GM23338 (cell line): ENCODE measurements around the gene LGALS8. TPM values are rescaled to one million over a fixed set of nuclear protein-coding genes. Genes with fewer than 3 reads are reported as not detected.
A peak's percentile ranks its signal among the peaks of the same experiment; 100 is the strongest.
"Not testable (repeated sequence)": the region's sequence is repeated elsewhere in the genome, so short reads cannot be mapped to it uniquely, and the experiment has no call there.

Source experiments
- ATAC-seq: fragments of 200-7000 bp; cut with Tn5 transposase; 3 replicates; pipeline ENCODE4 v1.9.1; 2020
- DNase-seq: peaks from one replicate; pipeline ENCODE4 v3.0.0-alpha.2; 2015; ENCODE audit warnings: low spot score
- H2AFZ ChIP-seq: fragments of 200-600 bp; sonication (generic); 2 replicates; pipeline ENCODE4 v1.8.0; 2016; ENCODE audit warnings: antibody characterized with exemption, mild to moderate bottlenecking, moderate library complexity
- H3F3A ChIP-seq: fragments of 200-600 bp; sonication (generic); replicated peaks from 2 replicates; pipeline ENCODE4 v1.8.0; 2017; ENCODE audit warnings: antibody characterized with exemption, mixed run types, low read depth
- H3K27ac ChIP-seq: fragments of 200-600 bp; sonication (generic); 2 replicates; pipeline ENCODE4 v1.6.1; 2016; ENCODE audit warnings: low read depth
- H3K27me3 ChIP-seq: fragments of 200-600 bp; sonication (generic); 2 replicates; pipeline ENCODE4 v1.8.0; 2016; ENCODE audit warnings: mild to moderate bottlenecking, mixed run types, moderate library complexity; ENCODE audit not compliant: insufficient read depth
- H3K36me3 ChIP-seq: fragments of 200-600 bp; sonication (generic); 2 replicates; pipeline ENCODE4 v1.8.0; 2016; ENCODE audit warnings: mild to moderate bottlenecking; ENCODE audit not compliant: insufficient read depth
- H3K4me1 ChIP-seq: fragments of 200-600 bp; sonication (generic); 2 replicates; pipeline ENCODE4 v1.8.0; 2016; ENCODE audit warnings: mild to moderate bottlenecking, moderate library complexity; ENCODE audit not compliant: insufficient read depth
- H3K4me2 ChIP-seq: fragments of 200-600 bp; sonication (generic); 2 replicates; pipeline ENCODE4 v1.7.1; 2017; ENCODE audit warnings: mixed run types
- H3K4me3 ChIP-seq: fragments of 200-600 bp; sonication (generic); 2 replicates; pipeline ENCODE4 v1.6.1; 2016; ENCODE audit warnings: mixed run types
- H3K79me2 ChIP-seq: fragments of 200-600 bp; sonication (generic); replicated peaks from 2 replicates; pipeline ENCODE4 v1.8.0; 2017; ENCODE audit warnings: mild to moderate bottlenecking; ENCODE audit not compliant: insufficient read depth
- H3K9me2 ChIP-seq: fragments of 200-600 bp; sonication (generic); 2 replicates; pipeline ENCODE4 v1.8.0; 2017; ENCODE audit not compliant: insufficient read depth
- H4K20me1 ChIP-seq: fragments of 200-600 bp; sonication (generic); replicated peaks from 2 replicates; pipeline ENCODE4 v1.8.0; 2017; ENCODE audit warnings: mild to moderate bottlenecking; ENCODE audit not compliant: insufficient read depth
- H3K27ac Mint-ChIP-seq: 2 replicates; pipeline ENCODE4 v1.8.0; 2020; ENCODE audit warnings: inconsistent platforms, mild to moderate bottlenecking, moderate library complexity, mixed read lengths
- H3K27me3 Mint-ChIP-seq: 3 replicates; pipeline ENCODE4 v1.8.0; 2022; ENCODE audit warnings: low read depth, mild to moderate bottlenecking, moderate library complexity, mixed read lengths, inconsistent platforms; ENCODE audit not compliant: insufficient read depth, poor library complexity
- H3K36me3 Mint-ChIP-seq: 3 replicates; pipeline ENCODE4 v1.8.0; 2021; ENCODE audit warnings: low read depth, mild to moderate bottlenecking, inconsistent platforms, moderate library complexity, mixed read lengths
- H3K4me1 Mint-ChIP-seq: 3 replicates; pipeline ENCODE4 v1.8.0; 2020; ENCODE audit warnings: mild to moderate bottlenecking, inconsistent platforms, mixed read lengths
- H3K4me3 Mint-ChIP-seq: 3 replicates; pipeline ENCODE4 v1.8.0; 2021; ENCODE audit warnings: moderate library complexity, mild to moderate bottlenecking, inconsistent platforms, mixed read lengths
- H3K9me3 Mint-ChIP-seq: 3 replicates; pipeline ENCODE4 v1.8.0; 2020; ENCODE audit warnings: moderate library complexity, mild to moderate bottlenecking, inconsistent platforms, mixed read lengths
- CREB1 ChIP-seq: fragments of 250-450 bp; sonication (Bioruptor Pico); IDR thresholded peaks from 2 replicates; pipeline ENCODE4 v1.5.0; 2020; ENCODE audit warnings: low read depth, mild to moderate bottlenecking, moderate library complexity
- EZH2 ChIP-seq: fragments of 200-600 bp; sonication (generic); IDR thresholded peaks from one replicate; pipeline ENCODE4 v1.8.0; 2017; ENCODE audit warnings: antibody characterized with exemption, mild to moderate bottlenecking, low read depth; ENCODE audit not compliant: unreplicated experiment
- EZH2phosphoT487 ChIP-seq: fragments of 200-600 bp; sonication (generic); IDR thresholded peaks from one replicate; pipeline ENCODE4 v1.8.1; 2018; ENCODE audit warnings: antibody characterized with exemption; ENCODE audit not compliant: unreplicated experiment
- NANOG ChIP-seq: IDR thresholded peaks from 2 replicates; pipeline ENCODE4 v1.6.1; 2016; ENCODE audit warnings: antibody characterized with exemption, borderline replicate concordance
- POLR2AphosphoS5 ChIP-seq: IDR thresholded peaks from 2 replicates; pipeline ENCODE4 v1.6.1; 2016; ENCODE audit warnings: antibody characterized with exemption, low read depth
- STAT1 ChIP-seq: IDR thresholded peaks from one replicate; pipeline ENCODE4 v1.6.1; 2016; ENCODE audit warnings: antibody characterized with exemption; ENCODE audit not compliant: unreplicated experiment
- ZNF114 ChIP-seq: fragments of 250-450 bp; sonication (Bioruptor Pico); IDR thresholded peaks from 2 replicates; pipeline ENCODE4 v1.5.0; 2020; ENCODE audit warnings: mild to moderate bottlenecking, moderate library complexity
- ZNF331 ChIP-seq: fragments of 250-450 bp; sonication (Bioruptor Pico); IDR thresholded peaks from 2 replicates; pipeline ENCODE4 v1.5.0; 2020; ENCODE audit warnings: low read depth, mild to moderate bottlenecking, moderate library complexity
- ZNF462 ChIP-seq: fragments of 250-450 bp; sonication (Bioruptor Pico); IDR thresholded peaks from 2 replicates; pipeline ENCODE4 v1.5.0; 2020; ENCODE audit warnings: mild to moderate bottlenecking, moderate library complexity
- polyA plus RNA-seq: library from polyadenylated mRNA; unstranded; fragments of >200 nt; fragmentation: Nextera tagmentation; extraction: Ambion mirVana; gene quantifications from 2 replicates; pipeline ENCODE4 v1.2.1, GENCODE V29; 2016
- total RNA-seq: library from RNA; depleted of rRNA; stranded (reverse); fragments of >200 nt; shearing (Covaris generic); gene quantifications from 2 replicates; pipeline ENCODE4 v1.2.3, GENCODE V29; 2014
- TF ChIP-seq, protein P1 (sequence below): IDR thresholded peaks from one replicate; pipeline ENCODE4 v1.6.1; 2018; ENCODE audit warnings: antibody characterized with exemption; ENCODE audit not compliant: unreplicated experiment
- TF ChIP-seq, protein P2 (sequence below): IDR thresholded peaks from 2 replicates; pipeline ENCODE4 v1.6.1; 2016; ENCODE audit warnings: antibody characterized with exemption

The LGALS8 gene
- total and polyA plus RNA-seq, 2 experiments from 2014 or later: 10.1 to 11.5 TPM

- no peaks in the 10 kb centered on the region for H3K27me3 ChIP-seq
- peak overlapping the region; percentile 38 for H3K4me3 ChIP-seq
- peaks cover 3% of the 10 kb centered on the region for H3K27me3 Mint-ChIP-seq
- H3F3A ChIP-seq: peaks cover 8% of the 10 kb centered on the region; the same call in 1 of the 2 replicates
- peak overlapping the region; percentile 97 for H3K27ac ChIP-seq
- peak overlapping the region; percentile 52 for H2AFZ ChIP-seq
- H3K27ac Mint-ChIP-seq: peak overlapping the region; percentile 96
- peaks cover 7% of the 10 kb centered on the region for H3K4me1 ChIP-seq
- H3K9me2 ChIP-seq: no peaks in the 10 kb centered on the region
- peak overlapping the region; percentile 68 for H3K4me2 ChIP-seq
- peaks cover 17% of the 10 kb centered on the region for H3K4me1 Mint-ChIP-seq
- H3K79me2 ChIP-seq: no peaks in the 10 kb centered on the region
- TF ChIP-seq ZNF114 (CRISPR knock-in tag): no peak
- TF ChIP-seq EZH2phosphoT487: no peak
- TF ChIP-seq NANOG: no peak
- TF ChIP-seq, protein P1, sequence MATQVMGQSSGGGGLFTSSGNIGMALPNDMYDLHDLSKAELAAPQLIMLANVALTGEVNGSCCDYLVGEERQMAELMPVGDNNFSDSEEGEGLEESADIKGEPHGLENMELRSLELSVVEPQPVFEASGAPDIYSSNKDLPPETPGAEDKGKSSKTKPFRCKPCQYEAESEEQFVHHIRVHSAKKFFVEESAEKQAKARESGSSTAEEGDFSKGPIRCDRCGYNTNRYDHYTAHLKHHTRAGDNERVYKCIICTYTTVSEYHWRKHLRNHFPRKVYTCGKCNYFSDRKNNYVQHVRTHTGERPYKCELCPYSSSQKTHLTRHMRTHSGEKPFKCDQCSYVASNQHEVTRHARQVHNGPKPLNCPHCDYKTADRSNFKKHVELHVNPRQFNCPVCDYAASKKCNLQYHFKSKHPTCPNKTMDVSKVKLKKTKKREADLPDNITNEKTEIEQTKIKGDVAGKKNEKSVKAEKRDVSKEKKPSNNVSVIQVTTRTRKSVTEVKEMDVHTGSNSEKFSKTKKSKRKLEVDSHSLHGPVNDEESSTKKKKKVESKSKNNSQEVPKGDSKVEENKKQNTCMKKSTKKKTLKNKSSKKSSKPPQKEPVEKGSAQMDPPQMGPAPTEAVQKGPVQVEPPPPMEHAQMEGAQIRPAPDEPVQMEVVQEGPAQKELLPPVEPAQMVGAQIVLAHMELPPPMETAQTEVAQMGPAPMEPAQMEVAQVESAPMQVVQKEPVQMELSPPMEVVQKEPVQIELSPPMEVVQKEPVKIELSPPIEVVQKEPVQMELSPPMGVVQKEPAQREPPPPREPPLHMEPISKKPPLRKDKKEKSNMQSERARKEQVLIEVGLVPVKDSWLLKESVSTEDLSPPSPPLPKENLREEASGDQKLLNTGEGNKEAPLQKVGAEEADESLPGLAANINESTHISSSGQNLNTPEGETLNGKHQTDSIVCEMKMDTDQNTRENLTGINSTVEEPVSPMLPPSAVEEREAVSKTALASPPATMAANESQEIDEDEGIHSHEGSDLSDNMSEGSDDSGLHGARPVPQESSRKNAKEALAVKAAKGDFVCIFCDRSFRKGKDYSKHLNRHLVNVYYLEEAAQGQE: no peak
- TF ChIP-seq ZNF331 (CRISPR knock-in tag): no peak
- TF ChIP-seq, protein P2, sequence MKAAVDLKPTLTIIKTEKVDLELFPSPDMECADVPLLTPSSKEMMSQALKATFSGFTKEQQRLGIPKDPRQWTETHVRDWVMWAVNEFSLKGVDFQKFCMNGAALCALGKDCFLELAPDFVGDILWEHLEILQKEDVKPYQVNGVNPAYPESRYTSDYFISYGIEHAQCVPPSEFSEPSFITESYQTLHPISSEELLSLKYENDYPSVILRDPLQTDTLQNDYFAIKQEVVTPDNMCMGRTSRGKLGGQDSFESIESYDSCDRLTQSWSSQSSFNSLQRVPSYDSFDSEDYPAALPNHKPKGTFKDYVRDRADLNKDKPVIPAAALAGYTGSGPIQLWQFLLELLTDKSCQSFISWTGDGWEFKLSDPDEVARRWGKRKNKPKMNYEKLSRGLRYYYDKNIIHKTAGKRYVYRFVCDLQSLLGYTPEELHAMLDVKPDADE: peak; percentile 44; the same call in 1 of the 2 replicates
- no peak for TF ChIP-seq ZNF462
- TF ChIP-seq CREB1 (CRISPR knock-in tag): peak; percentile 19; the same call in 1 of the 2 replicates
- no peak for TF ChIP-seq EZH2
- 0 out of 2 replicates have a peak, but pooled peaks have one; percentile 37 for TF ChIP-seq POLR2AphosphoS5
- no peak for TF ChIP-seq STAT1
- H3K4me3 Mint-ChIP-seq: peak overlapping the region; percentile 69
- no peaks in the 10 kb centered on the region; the same call in 2 of the 3 replicates for H3K9me3 Mint-ChIP-seq
- no peaks in the 10 kb centered on the region for H4K20me1 ChIP-seq
- ATAC-seq (peak; percentile 96), DNase-seq (peak; percentile 89)
- H3K36me3 Mint-ChIP-seq: no peaks in the 10 kb centered on the region
- H3K36me3 ChIP-seq: no peaks in the 10 kb centered on the region
Observed at GRCh38 chr1:236502972-236503639, 20.7 kb upstream of the LGALS8 start.

GRCh38 chr1:236504338-236504737 is 19.4 kb upstream of the LGALS8 start:
- H3K36me3 Mint-ChIP-seq, H3K79me2 ChIP-seq, H3K4me1 ChIP-seq, H3K4me3 ChIP-seq, H3K4me3 Mint-ChIP-seq, H3F3A ChIP-seq, H3K36me3 ChIP-seq, H3K4me2 ChIP-seq, H2AFZ ChIP-seq, H3K27ac ChIP-seq, H3K27me3 Mint-ChIP-seq, H4K20me1 ChIP-seq, ATAC-seq, DNase-seq, H3K9me3 Mint-ChIP-seq, H3K27me3 ChIP-seq, H3K9me2 ChIP-seq: not testable (repeated sequence)
- Mint-ChIP-seq H3K4me1 (peaks cover 17% of the 10 kb centered on the region), H3K27ac (peak overlapping the region; percentile 4; the same call in 1 of the 2 replicates)
